IMR-90 (cell line): ENCODE results near the gene RETREG1. TPM values are rescaled to one million over a fixed set of nuclear protein-coding genes. Genes with fewer than 3 reads are reported as not detected.

ENCODE experiments used
- ATAC-seq: fragments of 200-7000 bp; cut with Tn5 transposase; 2 replicates; pipeline ENCODE4 v1.9.1; 2020; ENCODE audit warnings: low read depth, mild to moderate bottlenecking, moderate library complexity
- BruUV-seq: library from RNA; stranded (reverse); fragments of 400-500 nt; replicated peaks from 2 replicates; lab custom pipeline; 2021; lab: Mats Ljungman, UMichigan
- CTCF ChIA-PET: fragments of 300-600 bp; formaldehyde crosslinking; extraction: SDS; loops from one replicate; lab custom pipeline; 2021; ENCODE audit warnings: antibody characterized with exemption; lab: Yijun Ruan, JAX
- POLR2A ChIA-PET: fragments of 300-600 bp; sonication (Branson Sonifier 250); formaldehyde crosslinking; loops from one replicate; lab custom pipeline; 2022; ENCODE audit warnings: antibody characterized with exemption; ENCODE audit not compliant: unreplicated experiment; lab: Charles Lee
- DNase-seq: peaks from one replicate; pipeline ENCODE4 v3.0.0; 2013
- H2AFZ ChIP-seq: replicated peaks from 2 replicates; pipeline ENCODE3; 2013; ENCODE audit warnings: low read length, mild to moderate bottlenecking; ENCODE audit not compliant: poor library complexity
- H2AK5ac ChIP-seq: 2 replicates; pipeline ENCODE4 v1.6.1; 2013; ENCODE audit warnings: low read depth, low read length, inconsistent platforms
- H2AK9ac ChIP-seq: replicated peaks from 2 replicates; pipeline ENCODE3; 2013; ENCODE audit warnings: mild to moderate bottlenecking, low read depth, low read length, moderate library complexity; ENCODE audit not compliant: poor library complexity
- H2BK120ac ChIP-seq: 2 replicates; pipeline ENCODE4 v1.6.1; 2013; ENCODE audit warnings: low read depth, low read length, inconsistent platforms
- H2BK15ac ChIP-seq: 3 replicates; pipeline ENCODE4 v1.6.1; 2013; ENCODE audit warnings: low read depth, low read length, inconsistent platforms
- H2BK20ac ChIP-seq: 2 replicates; pipeline ENCODE4 v1.6.1; 2013; ENCODE audit warnings: low read depth, mild to moderate bottlenecking, inconsistent platforms, low read length, moderate library complexity
- H2BK5ac ChIP-seq: 2 replicates; pipeline ENCODE4 v1.6.1; 2013; ENCODE audit warnings: mild to moderate bottlenecking, low read depth, low read length, inconsistent platforms; ENCODE audit not compliant: poor library complexity, severe bottlenecking
- H3K14ac ChIP-seq: replicated peaks from 2 replicates; pipeline ENCODE4 v1.6.1; 2013; ENCODE audit warnings: low read depth, low read length, inconsistent platforms
- H3K18ac ChIP-seq: 2 replicates; pipeline ENCODE4 v1.6.1; 2013; ENCODE audit warnings: low read depth, low read length, control low read depth
- H3K23ac ChIP-seq: 2 replicates; pipeline ENCODE4 v1.6.1; 2013; ENCODE audit warnings: low read depth, low read length, inconsistent platforms
- H3K27ac ChIP-seq: 2 replicates; pipeline ENCODE4 v1.5.1; 2013; ENCODE audit warnings: mild to moderate bottlenecking, control low read depth, low read length; ENCODE audit not compliant: insufficient read depth
- H3K27me3 ChIP-seq: 2 replicates; pipeline ENCODE4 v1.6.1; 2013; ENCODE audit warnings: low read length; ENCODE audit not compliant: control insufficient read depth, insufficient read depth
- H3K36me3 ChIP-seq: 2 replicates; pipeline ENCODE4 v1.6.1; 2013; ENCODE audit warnings: low read length, mixed read lengths; ENCODE audit not compliant: control insufficient read depth, insufficient read depth
- H3K4ac ChIP-seq: 2 replicates; pipeline ENCODE4 v1.6.1; 2013; ENCODE audit warnings: low read depth, low read length, inconsistent platforms
- H3K4me1 ChIP-seq: 2 replicates; pipeline ENCODE4 v1.6.1; 2013; ENCODE audit warnings: low read length, mixed read lengths; ENCODE audit not compliant: control insufficient read depth, insufficient read depth
- H3K4me2 ChIP-seq: 2 replicates; pipeline ENCODE4 v1.6.1; 2013; ENCODE audit warnings: low read depth, mild to moderate bottlenecking, control low read depth, low read length, moderate library complexity
- H3K4me3 ChIP-seq: 2 replicates; pipeline ENCODE4 v1.5.1; 2013; ENCODE audit warnings: low read depth, mild to moderate bottlenecking, control low read depth, low read length, moderate library complexity; ENCODE audit not compliant: insufficient read depth
- H3K56ac ChIP-seq: 2 replicates; pipeline ENCODE4 v1.6.1; 2013; ENCODE audit warnings: low read length, inconsistent platforms; ENCODE audit not compliant: insufficient read depth; ENCODE audit errors: extremely low read depth
- H3K79me1 ChIP-seq, 2 experiments: 2 replicates each; pipeline ENCODE4 v1.6.1; 2013; ENCODE audit warnings: low read length in 2 of 2, inconsistent platforms in 1 of 2, low read depth in 1 of 2
- H3K9ac ChIP-seq: 2 replicates; pipeline ENCODE4 v1.6.1; 2013; ENCODE audit warnings: low read depth, low read length, control low read depth
- H3K9me1 ChIP-seq: 2 replicates; pipeline ENCODE4 v1.6.1; 2013; ENCODE audit warnings: low read length, inconsistent platforms; ENCODE audit not compliant: insufficient read depth
- H3K9me3 ChIP-seq: 2 replicates; pipeline ENCODE4 v1.6.1; 2013; ENCODE audit warnings: low read length; ENCODE audit not compliant: control insufficient read depth, insufficient read depth
- H4K20me1 ChIP-seq: 2 replicates; pipeline ENCODE4 v1.6.1; 2013; ENCODE audit warnings: low read length, inconsistent platforms; ENCODE audit not compliant: insufficient read depth
- H4K5ac ChIP-seq: 2 replicates; pipeline ENCODE4 v1.6.1; 2013; ENCODE audit warnings: mild to moderate bottlenecking, low read depth, low read length, control low read depth
- H4K8ac ChIP-seq, 2 experiments: 2 replicates each; pipeline ENCODE4 v1.6.1; 2013; ENCODE audit warnings: low read depth in 2 of 2, low read length in 2 of 2, control low read depth in 1 of 2, inconsistent platforms in 1 of 2
- H4K91ac ChIP-seq: 2 replicates; pipeline ENCODE4 v1.6.1; 2013; ENCODE audit warnings: low read depth, low read length, inconsistent platforms; ENCODE audit not compliant: insufficient read depth
- BHLHE40 ChIP-seq: fragments of 150-350 bp; IDR thresholded peaks from 2 replicates; pipeline ENCODE4 v1.6.1; 2016; ENCODE audit warnings: mild to moderate bottlenecking, low read depth, low read length
- CEBPB ChIP-seq: IDR thresholded peaks from 2 replicates; pipeline ENCODE4 v1.6.1; 2012; ENCODE audit warnings: low read depth, low read length, improper control_type of control experiment
- CHD1 ChIP-seq: IDR thresholded peaks from 2 replicates; pipeline ENCODE4 v1.6.1; 2012; ENCODE audit warnings: low read depth, low read length, improper control_type of control experiment
- CTCF ChIP-seq: conservative IDR thresholded peaks from 2 replicates; pipeline ENCODE4 v1.5.1; 2012; ENCODE audit warnings: mild to moderate bottlenecking, low read depth, low read length, improper control_type of control experiment
- ELK1 ChIP-seq: fragments of 150-350 bp; IDR thresholded peaks from 2 replicates; pipeline ENCODE4 v1.6.1; 2016; ENCODE audit warnings: low read depth, mild to moderate bottlenecking, low read length, moderate library complexity, borderline replicate concordance
- FOS ChIP-seq: fragments of 150-350 bp; IDR thresholded peaks from 2 replicates; pipeline ENCODE4 v1.6.1; 2016; ENCODE audit warnings: low read depth, low read length
- MAFK ChIP-seq: IDR thresholded peaks from 2 replicates; pipeline ENCODE4 v1.6.1; 2012; ENCODE audit warnings: low read depth, low read length, improper control_type of control experiment
- MAZ ChIP-seq: IDR thresholded peaks from 2 replicates; pipeline ENCODE4 v1.6.1; 2012; ENCODE audit warnings: low read depth, mild to moderate bottlenecking, low read length, improper control_type of control experiment, moderate library complexity, borderline replicate concordance
- MXI1 ChIP-seq: IDR thresholded peaks from 2 replicates; pipeline ENCODE4 v1.6.1; 2012; ENCODE audit warnings: low read depth, mild to moderate bottlenecking, low read length, moderate library complexity, borderline replicate concordance
- NFE2L2 ChIP-seq: fragments of 150-350 bp; IDR thresholded peaks from 2 replicates; pipeline ENCODE4 v1.6.1; 2016; ENCODE audit warnings: low read depth, mild to moderate bottlenecking, low read length
- POLR2A ChIP-seq: IDR thresholded peaks from 2 replicates; pipeline ENCODE4 v1.6.1; 2012; ENCODE audit warnings: mild to moderate bottlenecking, low read depth, low read length
- RAD21 ChIP-seq: IDR thresholded peaks from 2 replicates; pipeline ENCODE4 v1.6.1; 2012; ENCODE audit warnings: low read length, improper control_type of control experiment
- RCOR1 ChIP-seq: IDR thresholded peaks from 2 replicates; pipeline ENCODE4 v1.6.1; 2012; ENCODE audit warnings: mild to moderate bottlenecking, low read length, improper control_type of control experiment; ENCODE audit not compliant: insufficient replicate concordance
- RFX5 ChIP-seq: IDR thresholded peaks from 2 replicates; pipeline ENCODE4 v1.8.0; 2012; ENCODE audit warnings: low read depth, mild to moderate bottlenecking, low read length, moderate library complexity
- SMC3 ChIP-seq: fragments of 150-350 bp; IDR thresholded peaks from 2 replicates; pipeline ENCODE4 v1.6.1; 2016; ENCODE audit warnings: low read depth, mild to moderate bottlenecking, antibody characterized with exemption, low read length, moderate library complexity
- USF2 ChIP-seq: fragments of 150-350 bp; IDR thresholded peaks from 2 replicates; pipeline ENCODE4 v1.6.1; 2017; ENCODE audit warnings: mild to moderate bottlenecking, antibody characterized with exemption, low read length, low read depth
- WGBS, 2 experiments: methylation state at CpG; one replicate each; pipeline versions ENCODE4 v1.1.5 to v1.1.7; 2013; ENCODE audit warnings: missing lambda C conversion rate in 2 of 2; ENCODE audit not compliant: insufficient read length in 1 of 2; ENCODE audit errors: extremely low coverage in 2 of 2; 5-methylcytosine and 5-hydroxymethylcytosine counted together
- dilution Hi-C: fragments of 300-500 bp; cut with HindIII; formaldehyde crosslinking; loops from one replicate; pipeline ENCODE4 v1.14.3; 2018; ENCODE audit warnings: low sequenced_read_pairs; ENCODE audit not compliant: unreplicated experiment
- in situ Hi-C: fragments of 300-500 bp; cut with MboI; formaldehyde crosslinking; loops from 3 replicates; pipeline ENCODE4 v1.14.3; 2019; ENCODE audit warnings: low sequenced_read_pairs, inconsistent platforms, mixed read lengths
- intact Hi-C: fragments of 100-400 bp; cut with micrococcal nuclease; formaldehyde crosslinking; loops from 2 replicates; pipeline ENCODE4 v1.10.0; 2022
- polyA plus RNA-seq, 3 experiments: library from polyadenylated mRNA; depleted of rRNA; stranded (reverse); fragments of >200 nt; gene quantifications; 2 replicates each; pipeline ENCODE4 v1.2.3, GENCODE V29; 2012; ENCODE audit warnings: low replicate concordance in 1 of 3
- total RNA-seq: library from RNA; depleted of rRNA; stranded (reverse); fragments of >200 nt; gene quantifications from 2 replicates; pipeline ENCODE4 v1.2.3, GENCODE V29; 2012

Gene RETREG1
- total and polyA plus RNA-seq, 2 of the 4 experiments (the other 2 are of a cell fraction) = not detected

GRCh38 chr5:16536818-16537217 is 80.0 kb downstream of the RETREG1 start:
- H3K14ac ChIP-seq = no peak overlapping the region
- no peaks in the 10 kb centered on the region for H3K36me3 ChIP-seq
- BruUV-seq = no TSS peak
- peaks cover 2% of the 10 kb centered on the region; the same call in 1 of the 2 replicates for H3K4me1 ChIP-seq
- no CpG with 5 or more reads among the region's 4 CpGs for WGBS, 2 experiments
- no peak overlapping the region for H3K4me3 ChIP-seq
- H2BK120ac ChIP-seq = no peak overlapping the region
- H3K4me2 ChIP-seq = no peak overlapping the region
- no peak overlapping the region for H2AK9ac ChIP-seq
- intact Hi-C loops = no loop called here
- no peaks in the 10 kb centered on the region; the same call in 1 of the 2 replicates for H4K20me1 ChIP-seq
- ChIA-PET POLR2A (no interaction called here), CTCF (no interaction called here)
- H3K9ac ChIP-seq = no peak overlapping the region
- no peak overlapping the region for H3K27ac ChIP-seq
- peaks cover 11% of the 10 kb centered on the region for H3K9me1 ChIP-seq
- no peaks in the 10 kb centered on the region for H3K9me3 ChIP-seq
- no peak overlapping the region for H4K5ac ChIP-seq
- H3K18ac ChIP-seq = no peak overlapping the region
- no peak overlapping the region for H2BK15ac ChIP-seq
- H3K4ac ChIP-seq = no peak overlapping the region
- dilution Hi-C loops = no loop called here
- no peak overlapping the region for H2AFZ ChIP-seq
- in situ Hi-C loops = no loop called here
- ATAC-seq (no peak), DNase-seq (no peak)
- H2AK5ac ChIP-seq = no peak overlapping the region
- H2BK20ac ChIP-seq = no peak overlapping the region
- no peak for TF ChIP-seq POLR2A
- TF ChIP-seq BHLHE40 = no peak
- TF ChIP-seq USF2 = no peak
- TF ChIP-seq RAD21 = no peak
- no peak for TF ChIP-seq RFX5
- TF ChIP-seq MXI1 = no peak
- no peak for TF ChIP-seq SMC3
- TF ChIP-seq NFE2L2 = no peak
- no peak for TF ChIP-seq CEBPB
- no peak for TF ChIP-seq RCOR1
- TF ChIP-seq ELK1 = no peak
- TF ChIP-seq CTCF = no peak
- TF ChIP-seq CHD1 = no peak
- no peak for TF ChIP-seq MAZ
- TF ChIP-seq MAFK = no peak
- TF ChIP-seq FOS = no peak
- no peak overlapping the region for H3K23ac ChIP-seq
- no peak overlapping the region for H4K91ac ChIP-seq
- H3K56ac ChIP-seq = no peak overlapping the region
- H3K79me1 ChIP-seq = no peaks in the 10 kb centered on the region
- H4K8ac ChIP-seq = no peak overlapping the region
- peaks cover 13% of the 10 kb centered on the region for H3K27me3 ChIP-seq
- no peak overlapping the region for H2BK5ac ChIP-seq
